Coronary artery (tissue), 2 donors: ENCODE data around the gene MED27.
"Not testable (repeated sequence)": the region's sequence is repeated elsewhere in the genome, so short reads cannot be mapped to it uniquely, and the experiment has no call there.

Experiments used
- DNase-seq: peaks from one replicate; pipeline ENCODE4 v3.0.0-alpha.2; 2017; ENCODE audit warnings: low spot score
- H3K27ac ChIP-seq, 2 donors: fragments of 200-600 bp; sonication (generic); one replicate each; pipeline ENCODE4 v1.5.1; 2016 to 2019
- H3K4me3 ChIP-seq: fragments of 200-600 bp; sonication (generic); 2 replicates; pipeline ENCODE4 v1.5.1; 2016; ENCODE audit warnings: mild to moderate bottlenecking, moderate library complexity
- TF ChIP-seq, protein P1 (sequence below): fragments of 200-600 bp; sonication (generic); IDR thresholded peaks from one replicate; pipeline ENCODE4 v1.5.1; 2019; ENCODE audit warnings: antibody characterized with exemption

MED27 gene

DNA sequence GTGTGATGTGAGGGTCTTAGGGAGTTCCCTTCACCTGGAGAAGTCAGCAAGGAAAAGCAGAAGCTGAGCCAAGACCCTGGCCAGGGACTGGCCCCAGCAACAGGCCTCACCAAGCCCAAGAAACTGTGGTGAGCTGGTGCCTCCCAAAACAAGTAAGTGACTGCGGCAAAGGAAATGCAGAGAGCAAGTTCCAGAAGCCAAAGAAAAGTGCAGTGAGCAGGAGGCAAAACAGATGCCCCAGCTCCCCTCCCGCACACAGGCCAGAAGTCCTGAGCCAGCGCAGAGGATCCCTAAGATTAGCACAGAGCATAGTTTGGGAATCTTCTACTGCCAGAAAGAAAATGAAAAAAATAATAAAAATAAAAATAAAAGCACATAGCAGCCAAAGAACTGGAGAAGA lies 13.2 kb downstream of the MED27 start:
- H3K27ac ChIP-seq, result no peak overlapping the region
- DNase-seq, result no peak
- H3K4me3 ChIP-seq, result no peak overlapping the region
- TF ChIP-seq, protein P1, sequence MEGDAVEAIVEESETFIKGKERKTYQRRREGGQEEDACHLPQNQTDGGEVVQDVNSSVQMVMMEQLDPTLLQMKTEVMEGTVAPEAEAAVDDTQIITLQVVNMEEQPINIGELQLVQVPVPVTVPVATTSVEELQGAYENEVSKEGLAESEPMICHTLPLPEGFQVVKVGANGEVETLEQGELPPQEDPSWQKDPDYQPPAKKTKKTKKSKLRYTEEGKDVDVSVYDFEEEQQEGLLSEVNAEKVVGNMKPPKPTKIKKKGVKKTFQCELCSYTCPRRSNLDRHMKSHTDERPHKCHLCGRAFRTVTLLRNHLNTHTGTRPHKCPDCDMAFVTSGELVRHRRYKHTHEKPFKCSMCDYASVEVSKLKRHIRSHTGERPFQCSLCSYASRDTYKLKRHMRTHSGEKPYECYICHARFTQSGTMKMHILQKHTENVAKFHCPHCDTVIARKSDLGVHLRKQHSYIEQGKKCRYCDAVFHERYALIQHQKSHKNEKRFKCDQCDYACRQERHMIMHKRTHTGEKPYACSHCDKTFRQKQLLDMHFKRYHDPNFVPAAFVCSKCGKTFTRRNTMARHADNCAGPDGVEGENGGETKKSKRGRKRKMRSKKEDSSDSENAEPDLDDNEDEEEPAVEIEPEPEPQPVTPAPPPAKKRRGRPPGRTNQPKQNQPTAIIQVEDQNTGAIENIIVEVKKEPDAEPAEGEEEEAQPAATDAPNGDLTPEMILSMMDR, result no peak

DNA sequence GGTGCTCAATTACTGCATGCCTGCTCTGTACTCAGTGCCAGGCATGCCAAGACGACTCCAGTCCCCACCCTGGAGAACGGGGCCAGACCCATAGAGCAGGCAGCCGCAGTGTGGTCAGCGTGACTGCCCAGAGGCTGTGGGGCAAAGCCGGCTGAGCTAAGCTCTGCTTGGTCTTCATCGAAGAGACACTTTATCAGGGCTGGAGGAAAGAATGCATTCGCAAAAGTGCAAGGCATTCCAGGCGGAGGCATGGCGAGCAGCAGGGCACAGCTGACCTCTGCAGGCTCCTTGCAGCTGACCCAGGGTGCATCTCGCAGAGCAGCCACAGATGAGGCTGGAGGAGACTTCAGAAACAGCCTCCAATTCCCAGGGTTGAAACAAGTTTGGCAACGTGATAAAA lies 13.6 kb downstream of the MED27 start:
- Histone ChIP-seq H3K27ac (no peak overlapping the region), H3K4me3 (no peak overlapping the region)
- TF ChIP-seq, protein P1, result no peak
- no peak for DNase-seq

DNA sequence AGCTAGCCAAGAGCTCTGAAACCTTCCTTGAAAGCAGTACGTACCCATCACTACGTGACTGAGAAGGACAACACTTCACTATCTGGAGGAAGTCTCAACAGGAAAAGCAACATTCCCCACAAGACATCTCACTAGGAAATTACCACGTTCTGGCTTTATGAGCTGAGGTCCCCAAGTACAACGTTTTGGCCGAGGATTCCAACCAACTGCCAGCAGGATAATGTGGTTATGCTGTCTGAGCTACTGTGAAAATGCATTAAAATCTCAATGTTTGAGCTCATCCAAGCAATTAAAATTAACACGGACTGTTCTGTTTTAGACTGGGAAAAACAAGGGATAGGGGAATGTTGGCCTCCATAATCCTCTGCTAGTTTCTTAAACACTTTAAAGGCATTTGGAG lies 16.4 kb downstream of the MED27 start:
- no peak overlapping the region for H3K4me3 ChIP-seq
- DNase-seq, result no peak
- TF ChIP-seq, protein P1, result no peak
- no peak overlapping the region for H3K27ac ChIP-seq

DNA sequence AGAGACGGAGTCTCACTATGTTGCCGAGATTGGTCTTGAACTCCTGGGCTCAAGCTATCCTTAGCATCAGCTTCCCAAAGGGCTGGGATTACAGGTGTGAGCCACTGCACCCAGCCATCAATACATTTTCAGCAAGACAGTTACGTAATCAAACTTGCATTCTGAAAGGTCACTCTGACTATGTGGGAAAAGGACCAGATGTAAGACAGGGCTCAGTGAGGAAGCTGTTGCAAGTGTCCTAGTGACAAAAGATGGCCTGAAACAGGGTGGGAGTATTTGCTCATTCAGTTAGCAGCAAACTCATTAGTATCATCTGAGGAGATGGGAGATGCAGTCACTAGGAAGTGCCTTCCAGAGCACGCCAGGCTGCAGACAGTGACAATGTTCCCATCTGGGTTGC lies 16.9 kb downstream of the MED27 start:
- no peak overlapping the region for H3K4me3 ChIP-seq
- DNase-seq, result no peak
- no peak overlapping the region for H3K27ac ChIP-seq
- TF ChIP-seq, protein P1, result no peak

DNA sequence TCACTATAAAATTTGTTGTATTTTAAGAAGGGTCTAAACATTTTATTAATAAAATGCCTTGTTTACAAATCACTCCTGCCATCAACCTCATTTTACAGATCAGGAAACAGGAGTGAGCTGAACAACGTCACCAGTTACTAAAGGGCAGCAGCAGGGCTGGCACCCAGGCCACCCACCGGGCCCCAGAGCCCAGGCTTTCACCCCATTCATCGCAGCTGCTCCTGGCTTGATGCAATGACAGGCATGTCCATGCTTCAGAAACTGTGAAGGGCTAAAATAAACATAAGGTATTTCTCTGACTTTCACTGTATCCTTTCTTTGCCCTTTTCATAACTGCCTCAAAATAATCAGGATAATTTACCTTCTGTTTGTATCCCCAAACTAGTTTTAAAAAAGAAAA lies 18.1 kb downstream of the MED27 start:
- H3K4me3 ChIP-seq, result no peak overlapping the region
- no peak for DNase-seq
- TF ChIP-seq, protein P1, result no peak
- H3K27ac ChIP-seq, result no peak overlapping the region

DNA sequence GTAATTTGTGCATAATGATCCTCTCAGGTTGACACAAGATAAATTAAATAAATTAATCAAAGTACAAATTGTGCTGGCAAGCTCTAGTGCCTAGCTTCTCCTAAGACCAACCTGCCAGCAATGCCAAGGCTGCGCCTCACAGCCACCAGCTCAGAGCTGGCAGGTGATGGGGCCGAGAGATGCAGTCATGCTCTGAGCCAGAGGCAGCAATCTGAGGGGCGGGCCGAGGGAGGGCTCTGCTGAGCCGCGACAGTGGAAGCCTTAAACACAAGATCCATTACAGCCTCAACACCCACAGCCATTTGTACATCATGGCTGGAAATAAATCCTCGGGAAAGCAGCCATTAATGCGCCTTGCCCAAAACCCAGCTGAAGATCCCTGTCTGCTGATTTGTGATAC lies 20.3 kb downstream of the MED27 start:
- no peak overlapping the region for H3K27ac ChIP-seq
- TF ChIP-seq, protein P1, result no peak
- H3K4me3 ChIP-seq, result no peak overlapping the region
- DNase-seq, result no peak

DNA sequence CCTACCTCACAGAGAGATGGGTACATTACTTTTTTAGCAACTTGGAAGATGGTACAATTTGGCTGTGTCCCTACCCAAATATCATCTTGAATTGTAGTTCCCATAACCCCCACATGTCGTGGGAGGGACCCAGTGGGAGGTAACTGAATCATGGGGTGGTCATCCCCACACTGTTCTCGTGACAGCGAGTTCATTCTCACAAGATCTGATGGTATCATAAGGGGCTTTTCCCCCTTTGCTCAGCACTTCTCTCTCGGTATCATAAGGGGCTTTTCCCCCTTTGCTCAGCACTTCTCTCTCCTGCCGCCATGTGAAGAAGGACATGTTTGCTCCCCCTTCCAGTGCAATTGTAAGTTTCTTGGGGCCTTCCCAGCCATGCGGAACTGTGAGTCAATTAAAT lies 21.4 kb downstream of the MED27 start:
- not testable (repeated sequence) for DNase-seq, H3K27ac ChIP-seq, H3K4me3 ChIP-seq
